ENCODE results near the gene SLC13A3. TPM values are rescaled to one million over a fixed set of nuclear protein-coding genes. Genes with fewer than 3 reads are reported as not detected.

Gene SLC13A3
- total RNA-seq, 1 donor from 2014 or later = 0.90 TPM

GRCh38 chr20:46548688-46549087 lies 102.6 kb downstream of the SLC13A3 start:
- H3K27me3 Mint-ChIP-seq (ENCODE audit: unreplicated experiment) = peaks cover 1% of the 10 kb centered on the region
- TF ChIP-seq CTCF (IDR thresholded peaks at IDR 0.05; ENCODE audit: unreplicated experiment) = no peak
- no peak for DNase-seq (ENCODE audit: low spot score)
- H3K36me3 Mint-ChIP-seq (ENCODE audit: low read depth, unreplicated experiment) = no peaks in the 10 kb centered on the region
- no peak overlapping the region for H3K27ac Mint-ChIP-seq (ENCODE audit: unreplicated experiment)
- H3K4me1 Mint-ChIP-seq (ENCODE audit: unreplicated experiment) = no peaks in the 10 kb centered on the region
- H3K4me3 Mint-ChIP-seq (ENCODE audit: unreplicated experiment) = no peak overlapping the region
- H3K9me3 Mint-ChIP-seq (ENCODE audit: unreplicated experiment) = no peaks in the 10 kb centered on the region

GRCh38 chr20:46547995-46548394 lies 103.3 kb downstream of the SLC13A3 start:
- no peak for DNase-seq (ENCODE audit: low spot score)
- TF ChIP-seq CTCF (IDR thresholded peaks at IDR 0.05; ENCODE audit: unreplicated experiment) = no peak
- no peaks in the 10 kb centered on the region for H3K4me1 Mint-ChIP-seq (ENCODE audit: unreplicated experiment)
- H3K27me3 Mint-ChIP-seq (ENCODE audit: unreplicated experiment) = peaks cover 1% of the 10 kb centered on the region
- no peak overlapping the region for H3K4me3 Mint-ChIP-seq (ENCODE audit: unreplicated experiment)
- H3K36me3 Mint-ChIP-seq (ENCODE audit: low read depth, unreplicated experiment) = no peaks in the 10 kb centered on the region
- H3K9me3 Mint-ChIP-seq (ENCODE audit: unreplicated experiment) = no peaks in the 10 kb centered on the region
- H3K27ac Mint-ChIP-seq (ENCODE audit: unreplicated experiment) = no peak overlapping the region

- TF ChIP-seq CTCF (IDR thresholded peaks at IDR 0.05; ENCODE audit: unreplicated experiment) = no peak
- Mint-ChIP-seq H3K36me3 (ENCODE audit: low read depth, unreplicated experiment) (no peaks in the 10 kb centered on the region), H3K9me3 (ENCODE audit: unreplicated experiment) (no peaks in the 10 kb centered on the region), H3K4me1 (ENCODE audit: unreplicated experiment) (no peaks in the 10 kb centered on the region), H3K4me3 (ENCODE audit: unreplicated experiment) (no peak overlapping the region), H3K27me3 (ENCODE audit: unreplicated experiment) (peaks cover 1% of the 10 kb centered on the region), H3K27ac (ENCODE audit: unreplicated experiment) (no peak overlapping the region)
- DNase-seq (ENCODE audit: low spot score) = no peak
Measured at GRCh38 chr20:46546936-46547335, 104.3 kb downstream of the SLC13A3 start.

GRCh38 chr20:46546298-46546697 lies 105.0 kb downstream of the SLC13A3 start:
- no peak overlapping the region for H3K27ac Mint-ChIP-seq (ENCODE audit: unreplicated experiment)

GRCh38 chr20:46545827-46546138 lies 105.5 kb downstream of the SLC13A3 start:
- TF ChIP-seq CTCF (IDR thresholded peaks at IDR 0.05; ENCODE audit: unreplicated experiment) = no peak
- H3K4me1 Mint-ChIP-seq (ENCODE audit: unreplicated experiment) = no peaks in the 10 kb centered on the region
- no peaks in the 10 kb centered on the region for H3K27me3 Mint-ChIP-seq (ENCODE audit: unreplicated experiment)
- no peaks in the 10 kb centered on the region for H3K36me3 Mint-ChIP-seq (ENCODE audit: low read depth, unreplicated experiment)
- H3K4me3 Mint-ChIP-seq (ENCODE audit: unreplicated experiment) = no peak overlapping the region
- no peaks in the 10 kb centered on the region for H3K9me3 Mint-ChIP-seq (ENCODE audit: unreplicated experiment)
- no peak for DNase-seq (ENCODE audit: low spot score)
- H3K27ac Mint-ChIP-seq (ENCODE audit: unreplicated experiment) = no peak overlapping the region

More at GRCh38 chr20:46546298-46546697, 105.0 kb downstream of the SLC13A3 start:
- Mint-ChIP-seq H3K4me3 (ENCODE audit: unreplicated experiment) (no peak overlapping the region), H3K36me3 (ENCODE audit: low read depth, unreplicated experiment) (no peaks in the 10 kb centered on the region), H3K27me3 (ENCODE audit: unreplicated experiment) (peaks cover 1% of the 10 kb centered on the region), H3K9me3 (ENCODE audit: unreplicated experiment) (no peaks in the 10 kb centered on the region), H3K4me1 (ENCODE audit: unreplicated experiment) (no peaks in the 10 kb centered on the region)
- no peak for TF ChIP-seq CTCF (IDR thresholded peaks at IDR 0.05; ENCODE audit: unreplicated experiment)
- DNase-seq (ENCODE audit: low spot score) = no peak

All from endothelial cell (in vitro differentiated cells).